Activated CD4-positive, alpha-beta T cell treated with anti-CD3 and anti-CD28 coated beads, Interleukin-2, amount 10 ng/mL, durations not matched to agents 24 days and 14 days (primary cell): ENCODE measurements around the gene TEKT1. TPM values are rescaled to one million over a fixed set of nuclear protein-coding genes. Genes with fewer than 3 reads are reported as not detected.

Experiments used
- DNase-seq: peaks from one replicate; pipeline ENCODE4 v3.0.0; 2022
- H3K27ac Mint-ChIP-seq: one replicate; pipeline ENCODE4 v1.8.0; 2022; ENCODE audit warnings: mild to moderate bottlenecking, mixed read lengths
- H3K27me3 Mint-ChIP-seq: one replicate; pipeline ENCODE4 v1.8.0; 2022; ENCODE audit warnings: mixed read lengths
- H3K36me3 Mint-ChIP-seq: one replicate; pipeline ENCODE4 v1.8.0; 2022; ENCODE audit warnings: low read depth, mild to moderate bottlenecking, mixed read lengths
- H3K4me1 Mint-ChIP-seq: one replicate; pipeline ENCODE4 v1.8.0; 2021; ENCODE audit warnings: mixed read lengths
- H3K4me3 Mint-ChIP-seq: one replicate; pipeline ENCODE4 v1.8.0; 2022; ENCODE audit warnings: mild to moderate bottlenecking, moderate library complexity, mixed read lengths
- H3K9me3 Mint-ChIP-seq: one replicate; pipeline ENCODE4 v1.8.0; 2021; ENCODE audit warnings: mixed read lengths
- intact Hi-C: fragments of 100-400 bp; cut with micrococcal nuclease; formaldehyde crosslinking; loops from one replicate; pipeline ENCODE4 v1.15.1; 2023
- total RNA-seq: library from RNA; stranded (reverse); gene quantifications from 2 replicates; pipeline ENCODE4 v1.2.3, GENCODE V29; 2022

TEKT1 gene
- total RNA-seq, 1 donor from 2014 or later, result not detected

- intact Hi-C loops, result no loop called here
- Mint-ChIP-seq H3K4me1 (peaks cover 17% of the 10 kb centered on the region), H3K9me3 (peaks cover 49% of the 10 kb centered on the region), H3K27me3 (no peaks in the 10 kb centered on the region), H3K4me3 (no peak overlapping the region), H3K36me3 (peaks cover 96% of the 10 kb centered on the region), H3K27ac (no peak overlapping the region)
- DNase-seq, result no peak
Measured at GRCh38 chr17:6768447-6768846, 63.1 kb downstream of the TEKT1 start.

- H3K27me3 Mint-ChIP-seq, result no peaks in the 10 kb centered on the region
- peaks cover 92% of the 10 kb centered on the region for H3K36me3 Mint-ChIP-seq
- peaks cover 26% of the 10 kb centered on the region for H3K9me3 Mint-ChIP-seq
- H3K4me1 Mint-ChIP-seq, result peaks cover 57% of the 10 kb centered on the region
- no peak for DNase-seq
- no peak overlapping the region for H3K4me3 Mint-ChIP-seq
- intact Hi-C loops, result no loop called here
- H3K27ac Mint-ChIP-seq, result no peak overlapping the region
Measured at GRCh38 chr17:6761779-6762178, 69.8 kb downstream of the TEKT1 start.

DNA sequence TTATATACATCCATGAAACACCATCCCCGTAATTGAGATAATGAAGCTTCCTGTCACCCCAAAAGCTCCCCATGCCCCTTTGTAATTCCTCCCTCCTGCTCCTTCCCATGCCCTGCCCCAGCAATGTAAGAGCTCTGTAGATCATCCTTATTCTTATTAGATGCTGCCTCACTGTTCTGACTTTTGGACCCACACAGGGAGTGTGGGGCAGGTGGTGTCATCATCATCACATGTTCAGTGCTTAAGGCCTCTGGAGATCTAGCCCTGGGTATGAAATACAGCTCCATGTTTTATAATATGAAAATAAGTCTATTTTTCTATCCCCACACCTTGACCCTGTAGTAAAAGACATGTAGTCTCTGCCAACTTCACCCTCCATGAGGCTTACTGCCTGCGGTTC is 73.8 kb downstream of the TEKT1 start:
- Mint-ChIP-seq H3K27me3 (no peaks in the 10 kb centered on the region), H3K4me1 (peaks cover 56% of the 10 kb centered on the region), H3K9me3 (peaks cover 5% of the 10 kb centered on the region), H3K36me3 (peaks cover 56% of the 10 kb centered on the region), H3K4me3 (peak overlapping the region; percentile 89), H3K27ac (peak overlapping the region; percentile 91)
- DNase-seq, result no peak
- intact Hi-C loops, result loop anchor here (10.0 kb wide), 2 partner anchors 93 to 257 kb away; partner anchors contain the start of gene RNASEK

DNA sequence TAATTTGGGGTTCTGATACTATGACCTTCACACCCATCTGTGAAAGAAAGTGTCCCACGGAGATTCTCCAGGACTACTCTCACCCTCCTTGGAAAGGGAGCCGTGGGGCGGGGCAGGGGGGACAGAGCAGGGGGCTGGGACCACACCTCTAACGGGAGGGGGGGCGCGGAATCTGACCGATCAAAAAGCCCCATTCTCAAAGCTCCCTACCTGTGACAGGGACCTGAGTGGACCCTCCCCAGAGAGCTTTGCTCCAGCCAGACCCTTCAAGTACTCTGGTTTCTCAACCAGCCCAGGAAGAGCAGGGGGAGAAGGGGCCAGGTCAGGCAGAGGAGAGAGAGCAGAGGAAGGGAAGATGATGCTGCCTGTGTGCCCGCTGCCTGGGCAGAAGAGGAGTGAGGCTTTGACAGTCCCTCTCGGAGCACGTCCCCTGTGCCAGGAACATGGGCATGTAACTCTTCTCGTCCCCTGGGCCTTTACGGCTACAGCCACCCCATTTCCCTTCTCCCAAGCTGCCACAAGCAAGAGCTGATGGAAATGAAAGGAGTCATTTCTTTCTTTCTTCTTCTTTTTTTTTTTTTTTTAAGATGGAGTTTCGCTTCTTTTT is 75.0 kb downstream of the TEKT1 start:
- Mint-ChIP-seq H3K4me1 (peaks cover 57% of the 10 kb centered on the region), H3K9me3 (no peaks in the 10 kb centered on the region), H3K27me3 (peaks cover 1% of the 10 kb centered on the region), H3K4me3 (peak overlapping the region; percentile 89), H3K36me3 (peaks cover 44% of the 10 kb centered on the region), H3K27ac (peak overlapping the region; percentile 89)
- intact Hi-C loops, result loop anchor here (10.0 kb wide), 2 partner anchors 92 to 258 kb away; partner anchors contain the start of gene RNASEK
- peak; percentile 71 for DNase-seq

- Mint-ChIP-seq H3K9me3 (no peaks in the 10 kb centered on the region), H3K4me1 (peaks cover 54% of the 10 kb centered on the region), H3K4me3 (peak within 1 kb of the TSS; percentile 89), H3K36me3 (peaks cover 36% of the 10 kb centered on the region), H3K27ac (peak within 1 kb of the TSS; percentile 89), H3K27me3 (peaks cover 1% of the 10 kb centered on the region)
- peak; percentile 92 for DNase-seq
- intact Hi-C loops, result loop anchor here (10.0 kb wide), 2 partner anchors 91 to 259 kb away; partner anchors contain the start of gene RNASEK
Measured at GRCh38 chr17:6755731-6756184, 75.8 kb downstream of the TEKT1 start, which contains the start of gene XAF1. Gene XAF1 (plus strand): TSS chr17:6756046. CDS start chr17:6756079, 33 bp downstream.

- intact Hi-C loops, result loop anchor here (10.0 kb wide), 2 partner anchors 90 to 260 kb away; partner anchors contain the start of gene RNASEK
- H3K27ac Mint-ChIP-seq, result peak overlapping the region; percentile 89
- DNase-seq, result no peak
- peaks cover 31% of the 10 kb centered on the region for H3K36me3 Mint-ChIP-seq
- peaks cover 50% of the 10 kb centered on the region for H3K4me1 Mint-ChIP-seq
- H3K27me3 Mint-ChIP-seq, result peaks cover 3% of the 10 kb centered on the region
- no peaks in the 10 kb centered on the region for H3K9me3 Mint-ChIP-seq
- H3K4me3 Mint-ChIP-seq, result peak overlapping the region; percentile 89
Measured at GRCh38 chr17:6755281-6755680, 76.2 kb downstream of the TEKT1 start.

DNA sequence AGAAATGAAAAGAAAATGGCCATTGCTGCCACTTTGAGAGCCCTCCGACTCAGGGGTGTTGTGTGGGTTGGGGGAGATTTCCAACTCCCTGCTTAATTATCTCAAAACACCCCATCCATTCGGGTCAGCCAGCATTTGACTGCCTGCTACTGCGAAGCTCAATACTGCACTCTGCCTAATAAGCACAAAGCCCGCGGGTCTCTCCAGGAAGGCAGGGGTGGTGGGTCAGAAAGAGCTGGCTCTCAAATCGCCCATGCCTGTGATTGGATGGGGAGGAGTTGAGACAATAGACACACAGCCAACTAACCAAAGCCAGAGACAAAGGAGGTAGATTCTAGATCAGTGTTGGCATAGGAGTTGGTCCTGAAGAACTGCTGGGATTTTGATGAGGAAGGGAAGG is 78.0 kb downstream of the TEKT1 start:
- DNase-seq, result no peak
- Mint-ChIP-seq H3K4me3 (no peak overlapping the region), H3K4me1 (peaks cover 43% of the 10 kb centered on the region), H3K27ac (no peak overlapping the region), H3K9me3 (no peaks in the 10 kb centered on the region), H3K36me3 (peaks cover 16% of the 10 kb centered on the region), H3K27me3 (peaks cover 15% of the 10 kb centered on the region)
- intact Hi-C loops, result loop anchor here (10.0 kb wide), 2 partner anchors 89 to 261 kb away; partner anchors contain the start of gene RNASEK

DNA sequence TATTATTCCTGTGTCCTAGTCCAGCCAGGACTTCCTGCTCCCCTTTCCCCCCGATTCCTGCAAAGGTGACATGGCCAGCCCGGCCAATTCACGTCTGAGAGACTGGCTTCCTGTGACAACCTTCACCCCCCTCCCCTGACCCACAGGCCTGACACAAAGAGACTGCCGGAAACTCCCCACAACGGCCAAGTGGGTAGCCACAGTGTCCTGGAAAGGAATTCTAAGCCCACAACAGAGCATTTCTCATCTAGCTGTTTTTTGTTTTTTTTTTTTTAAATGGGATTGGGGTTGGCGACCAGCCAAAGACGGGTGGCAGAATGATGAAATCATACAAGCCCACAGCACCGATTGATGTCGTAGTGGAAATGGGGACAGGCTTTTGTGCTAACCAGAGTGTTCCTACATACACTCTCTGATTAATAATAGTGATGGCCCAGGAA is 78.5 kb downstream of the TEKT1 start:
- no peak for DNase-seq
- Mint-ChIP-seq H3K36me3 (peaks cover 11% of the 10 kb centered on the region), H3K4me1 (peaks cover 38% of the 10 kb centered on the region), H3K4me3 (peak overlapping the region; percentile 17), H3K9me3 (no peaks in the 10 kb centered on the region), H3K27me3 (peaks cover 17% of the 10 kb centered on the region), H3K27ac (peak overlapping the region; percentile 57)
- intact Hi-C loops, result loop anchor here (10.0 kb wide), 2 partner anchors 88 to 262 kb away; partner anchors contain the start of gene RNASEK

GRCh38 chr17:6752068-6752909 is 79.2 kb downstream of the TEKT1 start:
- intact Hi-C loops, result loop anchor here (10.0 kb wide), 2 partner anchors 87 to 263 kb away; partner anchors contain the start of gene RNASEK
- H3K4me3 Mint-ChIP-seq, result no peak overlapping the region
- H3K27ac Mint-ChIP-seq, result peak overlapping the region; percentile 31
- H3K9me3 Mint-ChIP-seq, result no peaks in the 10 kb centered on the region
- H3K27me3 Mint-ChIP-seq, result peaks cover 21% of the 10 kb centered on the region
- no peak for DNase-seq
- H3K4me1 Mint-ChIP-seq, result peaks cover 32% of the 10 kb centered on the region
- H3K36me3 Mint-ChIP-seq, result peaks cover 5% of the 10 kb centered on the region

- DNase-seq, result peak; percentile 64
- Mint-ChIP-seq H3K27ac (no peak overlapping the region), H3K4me3 (no peak overlapping the region), H3K4me1 (peaks cover 20% of the 10 kb centered on the region), H3K36me3 (no peaks in the 10 kb centered on the region), H3K27me3 (peaks cover 40% of the 10 kb centered on the region), H3K9me3 (peaks cover under 1% of the 10 kb centered on the region)
- intact Hi-C loops, result no loop called here
Measured at GRCh38 chr17:6749519-6749918, 82.0 kb downstream of the TEKT1 start.

DNA sequence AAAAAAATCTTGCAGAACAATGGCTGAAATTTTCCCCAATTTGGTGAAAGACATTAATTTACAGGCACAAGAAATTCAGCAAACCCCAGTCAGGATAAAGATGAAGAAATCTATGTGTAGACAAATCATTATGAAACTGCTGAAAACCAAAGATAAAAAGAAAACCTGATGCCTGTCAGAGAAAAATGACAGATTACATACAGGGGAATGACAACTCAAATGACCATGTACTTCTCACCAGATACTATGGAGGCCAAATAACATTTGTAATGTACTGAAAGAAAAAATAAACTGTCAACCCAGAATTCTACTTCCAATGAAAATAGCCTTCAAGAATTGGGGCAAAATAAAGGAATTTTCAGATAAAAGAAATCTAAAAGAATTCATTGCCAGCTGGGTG is 82.9 kb downstream of the TEKT1 start:
- no peak for DNase-seq
- Mint-ChIP-seq H3K9me3 (peaks cover 5% of the 10 kb centered on the region), H3K4me3 (no peak overlapping the region), H3K27me3 (peaks cover 48% of the 10 kb centered on the region), H3K27ac (no peak overlapping the region), H3K4me1 (peaks cover 19% of the 10 kb centered on the region), H3K36me3 (no peaks in the 10 kb centered on the region)
- intact Hi-C loops, result no loop called here
